GM12878 (cell line): ENCODE results near the gene RIPOR3.

ENCODE experiments used
- BHLHE40 ChIP-seq, 2 experiments: fragments of 450-650 bp in 1 of 2; IDR thresholded peaks; 2 replicates each; pipeline ENCODE4 v1.6.1; 2011 to 2017; ENCODE audit warnings: low read depth in 2 of 2, borderline replicate concordance in 1 of 2, improper control_type of control experiment in 1 of 2, low read length in 1 of 2, mild to moderate bottlenecking in 1 of 2
- CTCF ChIP-seq, 3 experiments: IDR thresholded peaks in 2 of 3; conservative IDR thresholded peaks in 1 of 3; 2 replicates each; pipeline ENCODE4 v1.5.1; 2011; ENCODE audit warnings: low read depth in 3 of 3, low read length in 3 of 3, mild to moderate bottlenecking in 3 of 3, control low read depth in 2 of 3, moderate library complexity in 2 of 3, inconsistent platforms in 1 of 3, mixed read lengths in 1 of 3; ENCODE audit not compliant: control insufficient read depth in 2 of 3, insufficient read depth in 1 of 3; ENCODE audit errors: extremely low read depth in 1 of 3
- EP300 ChIP-seq, 2 experiments: fragments of 150-350 bp in 1 of 2; IDR thresholded peaks; 2 replicates each; pipeline ENCODE4 v1.6.1; 2011 to 2012; ENCODE audit warnings: low read depth in 2 of 2, low read length in 2 of 2, borderline replicate concordance in 1 of 2, improper control_type of control experiment in 1 of 2, inconsistent platforms in 1 of 2; ENCODE audit not compliant: control insufficient read depth in 1 of 2
- PKNOX1 ChIP-seq: fragments of 450-650 bp; IDR thresholded peaks from 2 replicates; pipeline ENCODE4 v1.6.1; 2016; ENCODE audit warnings: mild to moderate bottlenecking
- RAD21 ChIP-seq: IDR thresholded peaks from 2 replicates; pipeline ENCODE4 v1.6.1; 2011; ENCODE audit warnings: mild to moderate bottlenecking, low read depth, low read length, moderate library complexity; ENCODE audit not compliant: insufficient read depth
- SMC3 ChIP-seq: IDR thresholded peaks from 2 replicates; pipeline ENCODE4 v1.6.1; 2011; ENCODE audit warnings: low read length, improper control_type of control experiment, borderline replicate concordance
- SP1 ChIP-seq: IDR thresholded peaks from one replicate; pipeline ENCODE4 v1.6.1; 2011; ENCODE audit warnings: low read depth, low read length
- YY1 ChIP-seq: IDR thresholded peaks from 2 replicates; pipeline ENCODE4 v1.6.1; 2011; ENCODE audit warnings: low read depth, mild to moderate bottlenecking, low read length
- ZBTB11 ChIP-seq: fragments of 450-650 bp; formaldehyde crosslinking; IDR thresholded peaks from 2 replicates; pipeline ENCODE4 v1.5.0; 2022; ENCODE audit warnings: mild to moderate bottlenecking, missing genetic modification characterization
- TF ChIP-seq, protein P1 (sequence below): IDR thresholded peaks from 2 replicates; pipeline ENCODE4 v1.6.1; 2011; ENCODE audit warnings: low read depth, mild to moderate bottlenecking, low read length, moderate library complexity, borderline replicate concordance; ENCODE audit errors: extremely low read depth
- TF ChIP-seq, protein P2 (sequence below): IDR thresholded peaks from 2 replicates; pipeline ENCODE4 v1.6.1; 2012; ENCODE audit warnings: mild to moderate bottlenecking, low read depth, low read length

DNA sequence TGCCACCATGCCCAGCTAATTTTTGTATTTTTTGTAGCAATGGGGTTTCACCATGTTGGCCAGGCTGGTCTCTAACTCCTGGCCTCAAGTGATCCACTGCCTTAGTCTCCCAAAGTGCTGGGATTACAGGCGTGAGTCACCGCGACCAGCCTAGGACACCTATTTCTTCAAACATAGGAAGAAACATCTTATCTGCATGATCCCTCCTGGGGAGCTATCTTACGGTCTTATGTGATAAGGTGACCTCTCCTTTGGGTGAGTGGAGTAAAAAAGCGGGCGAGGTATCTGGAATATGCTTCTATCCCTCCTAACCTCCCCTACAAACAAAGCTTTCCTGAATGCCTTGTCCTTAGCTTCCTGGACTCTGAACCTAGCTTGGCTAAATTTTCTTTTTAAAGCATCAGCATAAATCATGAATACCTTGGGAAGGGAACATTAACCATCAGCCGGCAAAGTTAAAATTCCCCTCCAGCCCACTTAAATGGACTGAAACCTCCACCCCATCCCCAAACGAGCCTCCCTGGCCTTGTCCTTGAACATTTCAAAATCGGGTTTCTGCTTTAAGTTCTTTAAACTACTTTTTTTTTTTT, 24.5 kb downstream of the RIPOR3 start:
- TF ChIP-seq CTCF (IDR thresholded peaks at IDR 0.05 in 2 of 3, conservative IDR thresholded peaks at IDR 0.05 in 1 of 3; ENCODE audit: control insufficient read depth in 2 of 3, extremely low read depth in 1 of 3, insufficient read depth in 1 of 3, low read depth in 3 of 3, low read length in 3 of 3), result no peak
- no peak for TF ChIP-seq RAD21
- TF ChIP-seq SP1, result no peak
- TF ChIP-seq, protein P1, sequence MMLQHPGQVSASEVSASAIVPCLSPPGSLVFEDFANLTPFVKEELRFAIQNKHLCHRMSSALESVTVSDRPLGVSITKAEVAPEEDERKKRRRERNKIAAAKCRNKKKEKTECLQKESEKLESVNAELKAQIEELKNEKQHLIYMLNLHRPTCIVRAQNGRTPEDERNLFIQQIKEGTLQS, result no peak
- no peak for TF ChIP-seq YY1
- TF ChIP-seq, protein P2, sequence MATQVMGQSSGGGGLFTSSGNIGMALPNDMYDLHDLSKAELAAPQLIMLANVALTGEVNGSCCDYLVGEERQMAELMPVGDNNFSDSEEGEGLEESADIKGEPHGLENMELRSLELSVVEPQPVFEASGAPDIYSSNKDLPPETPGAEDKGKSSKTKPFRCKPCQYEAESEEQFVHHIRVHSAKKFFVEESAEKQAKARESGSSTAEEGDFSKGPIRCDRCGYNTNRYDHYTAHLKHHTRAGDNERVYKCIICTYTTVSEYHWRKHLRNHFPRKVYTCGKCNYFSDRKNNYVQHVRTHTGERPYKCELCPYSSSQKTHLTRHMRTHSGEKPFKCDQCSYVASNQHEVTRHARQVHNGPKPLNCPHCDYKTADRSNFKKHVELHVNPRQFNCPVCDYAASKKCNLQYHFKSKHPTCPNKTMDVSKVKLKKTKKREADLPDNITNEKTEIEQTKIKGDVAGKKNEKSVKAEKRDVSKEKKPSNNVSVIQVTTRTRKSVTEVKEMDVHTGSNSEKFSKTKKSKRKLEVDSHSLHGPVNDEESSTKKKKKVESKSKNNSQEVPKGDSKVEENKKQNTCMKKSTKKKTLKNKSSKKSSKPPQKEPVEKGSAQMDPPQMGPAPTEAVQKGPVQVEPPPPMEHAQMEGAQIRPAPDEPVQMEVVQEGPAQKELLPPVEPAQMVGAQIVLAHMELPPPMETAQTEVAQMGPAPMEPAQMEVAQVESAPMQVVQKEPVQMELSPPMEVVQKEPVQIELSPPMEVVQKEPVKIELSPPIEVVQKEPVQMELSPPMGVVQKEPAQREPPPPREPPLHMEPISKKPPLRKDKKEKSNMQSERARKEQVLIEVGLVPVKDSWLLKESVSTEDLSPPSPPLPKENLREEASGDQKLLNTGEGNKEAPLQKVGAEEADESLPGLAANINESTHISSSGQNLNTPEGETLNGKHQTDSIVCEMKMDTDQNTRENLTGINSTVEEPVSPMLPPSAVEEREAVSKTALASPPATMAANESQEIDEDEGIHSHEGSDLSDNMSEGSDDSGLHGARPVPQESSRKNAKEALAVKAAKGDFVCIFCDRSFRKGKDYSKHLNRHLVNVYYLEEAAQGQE, result no peak
- no peak for TF ChIP-seq BHLHE40 (IDR thresholded peaks at IDR 0.05; ENCODE audit: borderline replicate concordance in 1 of 2, low read depth in 2 of 2, low read length in 1 of 2)
- TF ChIP-seq PKNOX1, result no peak
- no peak for TF ChIP-seq SMC3
- no peak for TF ChIP-seq EP300 (IDR thresholded peaks at IDR 0.05; ENCODE audit: borderline replicate concordance in 1 of 2, control insufficient read depth in 1 of 2, low read depth in 2 of 2, low read length in 2 of 2)
- no peak for TF ChIP-seq ZBTB11
